Dermis microvascular lymphatic vessel endothelial cell (primary cell): ENCODE results near the gene HRH3. TPM values are rescaled to one million over a fixed set of nuclear protein-coding genes. Genes with fewer than 3 reads are reported as not detected.

Source experiments
- DNase-seq, 2 donors: peaks; one replicate each; pipeline versions ENCODE4 v3.0.0 to v3.0.0-alpha.2; 2010; ENCODE audit warnings: low read depth in 2 of 2
- total RNA-seq: library from RNA; depleted of rRNA; stranded (reverse); fragments of >200 nt; gene quantifications from 2 replicates; pipeline ENCODE4 v1.2.1, GENCODE V29; 2014

The HRH3 gene
- total RNA-seq: not detected in 2 replicates

DNA sequence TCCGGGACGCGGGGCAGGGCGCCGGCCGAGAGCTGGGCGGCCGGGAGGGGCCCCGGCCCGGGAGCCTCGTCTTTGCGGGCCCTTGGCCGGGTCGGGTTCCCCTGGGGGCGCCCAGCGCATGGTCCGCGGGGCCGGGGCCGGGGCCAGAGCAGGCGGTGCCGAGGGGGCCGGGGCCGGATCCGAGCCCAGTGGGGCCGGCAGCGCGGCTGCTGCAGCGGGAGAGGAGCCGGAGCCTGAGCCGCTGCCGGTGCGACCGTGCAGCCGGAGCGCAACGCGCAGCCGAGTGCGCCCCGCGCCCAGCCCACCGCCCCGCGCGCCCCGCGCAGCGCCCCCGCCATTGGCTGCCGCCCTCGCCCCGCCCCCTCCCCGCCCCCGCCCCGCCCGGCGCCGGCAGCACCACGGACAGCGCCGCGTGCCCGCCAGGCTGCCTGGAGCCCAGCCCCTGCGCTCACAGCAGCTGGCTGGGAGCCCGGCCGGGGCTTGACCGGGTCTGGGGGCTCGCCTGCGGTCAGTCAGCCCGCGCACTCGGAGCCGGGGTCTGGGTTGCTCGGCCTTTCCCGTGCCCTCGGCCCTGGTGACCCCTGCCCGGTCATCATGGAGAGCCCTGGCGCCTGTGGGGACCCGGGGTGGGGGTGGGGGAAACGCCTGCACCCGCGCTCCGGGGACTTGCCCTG is at the start of gene HRH3:
HRH3 (minus strand) TSS at position 287 of the 674 bp plus-strand sequence. CDS start 308 bp downstream, outside the sequence.
- peak in 1 of 2 donors; percentile 53 for DNase-seq

GRCh38 chr20:62269871-62270270 is 49.8 kb upstream of the HRH3 start:
- DNase-seq: no peak

GRCh38 chr20:62269378-62269777 is 49.3 kb upstream of the HRH3 start:
- no peak for DNase-seq

- no peak for DNase-seq
Measured at GRCh38 chr20:62268228-62268900, 48.3 kb upstream of the HRH3 start.

GRCh38 chr20:62267543-62267942 is 47.5 kb upstream of the HRH3 start:
- no peak for DNase-seq

GRCh38 chr20:62266851-62267250 is 46.8 kb upstream of the HRH3 start:
- no peak for DNase-seq

DNA sequence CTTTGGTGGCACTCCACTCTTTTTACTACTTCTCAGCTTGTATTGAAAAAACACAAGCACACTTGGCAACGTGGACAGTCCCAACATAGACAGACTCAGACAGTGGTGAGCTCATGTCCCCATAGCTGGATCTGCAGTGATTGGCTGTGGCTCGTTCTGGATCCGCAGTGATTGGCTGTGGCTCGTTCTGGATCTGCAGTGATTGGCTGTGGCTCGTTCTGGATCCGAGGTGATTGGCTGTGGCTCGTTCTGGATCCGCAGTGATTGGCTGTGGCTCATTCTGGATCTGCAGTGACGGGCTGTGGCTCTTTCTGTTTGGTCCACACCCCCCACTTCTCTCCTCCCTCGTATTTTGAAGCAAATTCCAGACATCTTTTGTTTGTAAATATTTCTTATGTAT is 46.3 kb upstream of the HRH3 start:
- peak in 1 of 2 donors; percentile 8 for DNase-seq

DNA sequence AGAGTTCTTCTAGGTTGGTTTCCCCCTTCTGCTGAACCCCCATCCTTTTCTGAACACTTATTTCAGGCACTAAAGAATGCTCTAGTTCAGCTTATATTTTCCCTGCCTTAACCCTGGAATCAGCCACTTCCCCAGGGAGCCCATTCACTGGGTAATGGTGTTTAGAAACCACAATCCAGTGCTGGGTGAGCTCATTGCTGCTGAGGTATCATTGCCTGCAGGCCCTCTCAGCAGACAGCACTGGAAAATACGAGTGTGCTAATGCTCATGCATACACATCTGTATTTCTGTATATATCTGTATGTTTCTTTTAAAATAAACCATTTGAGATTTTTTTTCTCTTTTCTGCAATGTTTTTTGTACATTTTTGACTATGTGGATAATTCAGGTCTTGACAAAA is 45.3 kb upstream of the HRH3 start:
- no peak for DNase-seq

GRCh38 chr20:62263396-62263795 is 43.3 kb upstream of the HRH3 start:
- no peak for DNase-seq

DNA sequence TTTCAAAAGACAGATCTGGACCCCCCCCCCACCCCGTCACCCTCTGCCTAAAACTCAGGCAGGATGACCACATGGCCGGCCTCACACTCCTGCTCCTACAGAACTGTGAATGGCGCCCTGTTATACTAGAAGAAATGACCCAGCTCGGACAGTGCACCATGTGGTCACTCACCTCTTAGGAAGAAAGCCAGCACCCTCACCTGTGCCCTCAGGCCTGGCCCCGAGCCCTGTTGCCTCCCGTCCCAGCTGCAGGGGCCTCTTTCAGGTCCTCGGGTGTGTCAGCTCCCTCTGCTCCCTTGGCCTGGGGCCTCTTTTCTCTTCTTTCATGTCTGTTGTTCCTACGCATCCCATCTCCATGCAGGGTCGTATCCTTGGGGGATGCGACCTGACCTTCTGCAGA is 42.0 kb upstream of the HRH3 start:
- no peak for DNase-seq

- DNase-seq: no peak
Measured at GRCh38 chr20:62259294-62259565, 39.2 kb upstream of the HRH3 start.

DNA sequence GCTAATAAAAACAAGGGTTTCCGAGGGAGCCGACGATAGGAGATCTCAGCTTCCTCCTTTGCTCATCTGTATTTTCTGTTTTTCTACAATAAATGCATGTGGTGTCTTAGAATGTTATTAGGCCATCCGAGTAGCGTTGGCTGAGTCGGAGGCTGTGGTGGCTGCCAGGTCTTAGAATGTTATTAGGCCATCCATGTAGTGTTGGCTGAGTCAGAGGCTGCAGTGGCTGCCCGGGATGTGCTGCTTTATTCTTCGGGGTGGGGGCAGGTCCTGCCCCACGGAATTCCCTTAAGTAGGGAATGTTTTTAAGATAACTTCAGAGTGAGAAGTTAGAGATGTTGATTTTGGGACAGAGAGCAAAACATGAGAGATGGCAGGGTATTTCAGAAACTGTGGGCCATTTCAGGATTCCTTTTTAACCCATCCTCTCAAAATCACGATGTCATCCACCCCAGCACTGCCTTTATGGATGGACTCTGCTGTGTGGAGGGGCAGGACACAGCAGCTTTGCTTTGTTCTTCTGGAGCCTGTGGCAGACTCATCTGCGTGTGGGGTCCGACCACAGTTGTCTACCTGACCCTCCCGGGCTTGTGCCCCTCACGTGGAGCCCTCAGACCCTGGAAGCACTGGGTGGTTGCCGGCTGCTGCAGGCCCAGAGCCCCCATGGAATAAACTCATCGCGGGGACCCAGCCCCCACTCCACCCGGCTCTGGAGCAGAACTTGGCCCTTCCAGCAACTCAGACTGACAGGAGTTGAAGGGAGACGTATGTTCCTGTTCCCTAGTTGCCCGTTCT is 38.6 kb upstream of the HRH3 start:
- peak in 1 of 2 donors; percentile 31 for DNase-seq

DNA sequence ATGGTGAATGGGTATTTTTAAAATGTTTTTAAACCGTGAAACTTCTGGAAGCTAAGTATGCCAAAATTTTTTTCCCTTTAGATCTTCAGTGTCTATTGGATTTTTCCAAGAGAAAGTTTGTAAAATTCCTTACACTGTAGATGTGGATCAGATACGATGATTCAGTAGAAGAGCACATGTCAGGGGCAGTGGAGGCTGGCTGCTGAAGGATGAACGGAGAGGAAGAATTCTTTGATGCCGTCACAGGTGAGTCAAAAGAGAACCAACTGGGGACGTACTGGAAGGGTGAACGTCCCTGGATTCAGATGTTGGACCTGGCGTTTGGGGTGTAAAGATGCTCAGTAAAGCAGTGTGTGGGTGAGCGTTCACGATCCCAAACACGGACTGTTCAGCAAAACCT is 35.9 kb upstream of the HRH3 start:
- DNase-seq: no peak

GRCh38 chr20:62254021-62254724 is 34.1 kb upstream of the HRH3 start:
- DNase-seq: no peak

DNA sequence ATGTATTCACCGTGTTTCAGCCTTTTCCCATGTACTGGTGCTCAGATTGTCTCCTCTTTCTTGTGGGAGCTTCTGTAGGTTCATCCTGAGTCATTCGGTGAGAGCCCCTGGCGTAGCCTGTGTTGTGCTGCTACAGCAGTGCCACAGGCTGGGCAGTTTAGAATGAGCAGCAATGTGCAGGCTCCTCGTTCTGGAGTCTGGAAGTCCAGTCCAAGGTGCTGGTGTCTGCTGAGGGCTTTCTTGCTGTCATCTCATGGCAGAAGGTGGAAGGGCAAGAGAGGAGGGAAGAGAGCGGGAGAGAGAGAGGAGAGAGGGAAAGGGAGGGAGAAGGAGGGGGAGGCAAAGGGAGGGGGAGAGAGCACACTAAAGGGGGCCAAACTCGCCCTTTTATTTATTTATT is 33.3 kb upstream of the HRH3 start:
- no peak for DNase-seq

DNA sequence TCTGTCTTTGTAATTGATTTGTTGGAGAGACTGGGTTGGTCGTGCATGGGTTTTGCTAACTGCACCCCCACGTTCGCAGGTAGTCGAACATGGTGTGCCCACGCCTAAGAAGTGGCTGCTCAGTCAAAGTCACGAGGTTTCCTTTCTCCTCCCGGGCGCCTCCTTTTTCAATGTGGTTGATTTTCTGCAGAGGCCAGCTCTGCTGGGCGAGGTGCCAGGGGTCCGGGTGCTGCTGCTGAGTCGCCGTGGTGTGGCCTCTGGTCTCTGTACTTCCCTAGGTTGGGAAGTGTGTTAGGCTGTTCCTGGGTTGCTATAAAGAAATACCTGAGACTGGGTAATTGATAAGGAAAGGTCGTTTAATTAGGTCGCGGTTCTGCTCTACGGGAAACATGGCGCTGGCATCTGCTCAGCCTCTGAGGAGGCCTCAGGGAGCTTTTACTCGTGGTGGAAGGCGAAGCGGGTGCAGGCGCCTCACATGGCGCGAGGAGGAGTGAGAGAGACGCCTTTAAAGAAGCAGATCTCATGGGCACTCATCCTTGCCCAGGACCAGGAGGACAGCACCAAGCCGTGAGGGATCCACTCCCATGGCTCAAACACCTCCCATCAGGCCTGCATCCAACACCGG is 32.4 kb upstream of the HRH3 start:
- DNase-seq: no peak

DNA sequence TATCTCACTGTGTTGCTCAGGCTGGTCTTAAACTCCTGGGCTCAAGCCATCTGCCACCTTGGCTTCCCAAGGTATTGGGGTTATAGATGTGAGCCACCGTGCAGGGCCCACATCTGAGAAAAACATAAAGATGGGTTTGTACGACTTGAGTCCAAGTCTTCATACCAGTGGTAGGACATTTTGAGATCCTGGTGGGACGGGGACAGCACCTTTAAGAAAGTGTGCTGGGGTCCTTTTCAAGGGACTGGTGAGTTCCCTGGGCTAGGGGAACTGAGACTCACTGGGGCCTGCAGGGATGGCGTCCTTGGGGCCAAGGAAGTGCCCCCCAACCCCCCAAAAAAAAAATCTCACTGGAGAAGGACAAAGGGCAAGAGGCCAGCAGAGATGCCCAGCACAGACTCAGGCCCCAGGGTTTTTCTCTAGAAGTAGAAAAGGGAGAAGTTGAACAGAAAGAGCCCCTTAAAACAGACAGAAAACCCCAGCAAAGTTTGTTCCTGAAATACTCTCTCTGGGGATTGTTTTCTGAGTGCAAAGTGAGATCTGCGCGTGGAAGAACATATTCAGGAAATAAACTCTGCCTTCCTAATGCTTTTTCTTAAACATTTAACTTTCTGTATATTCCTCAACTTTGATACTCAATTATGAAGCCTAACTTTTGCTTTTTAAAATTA is 28.9 kb upstream of the HRH3 start:
- no peak for DNase-seq

DNA sequence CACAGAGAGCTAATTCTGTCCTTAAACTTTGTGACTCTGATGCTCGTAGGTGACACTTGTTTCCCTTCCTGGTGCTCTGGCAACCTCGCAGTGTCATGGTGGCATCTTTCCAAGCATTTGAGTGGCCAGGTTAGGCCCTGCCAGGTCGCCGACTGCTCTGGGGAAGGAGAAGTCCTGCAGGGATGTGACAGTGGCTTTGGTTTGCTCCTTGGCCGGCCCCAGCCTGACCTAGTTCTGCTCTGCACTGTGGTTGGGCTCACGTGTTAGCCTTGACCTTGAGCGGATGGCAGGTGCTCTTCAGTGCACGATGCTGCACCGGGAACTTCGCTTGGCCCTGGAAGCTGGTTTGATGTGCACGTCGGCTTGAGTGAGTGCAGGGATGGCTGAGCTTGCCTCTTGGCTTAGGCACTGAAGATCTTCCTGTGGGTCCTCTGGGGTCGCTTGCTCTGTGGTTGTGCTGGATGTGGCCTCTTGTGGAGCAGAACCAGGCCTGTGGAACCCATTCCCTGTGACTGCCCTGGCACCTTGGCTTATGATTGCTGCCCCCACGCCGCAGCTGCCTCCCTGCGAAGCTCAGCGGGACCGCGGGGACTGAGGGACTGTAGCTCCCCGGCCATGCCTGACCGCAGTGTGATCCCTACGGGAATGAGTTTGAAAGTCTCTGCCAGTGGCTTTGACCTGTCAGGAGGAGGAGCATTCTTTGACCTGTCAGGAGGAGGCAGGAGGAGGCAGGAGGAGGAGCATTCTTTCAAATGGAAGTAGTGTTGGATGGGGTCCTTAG is 27.0 kb upstream of the HRH3 start:
- no peak for DNase-seq

GRCh38 chr20:62246431-62246830 is 26.4 kb upstream of the HRH3 start:
- no peak for DNase-seq

DNA sequence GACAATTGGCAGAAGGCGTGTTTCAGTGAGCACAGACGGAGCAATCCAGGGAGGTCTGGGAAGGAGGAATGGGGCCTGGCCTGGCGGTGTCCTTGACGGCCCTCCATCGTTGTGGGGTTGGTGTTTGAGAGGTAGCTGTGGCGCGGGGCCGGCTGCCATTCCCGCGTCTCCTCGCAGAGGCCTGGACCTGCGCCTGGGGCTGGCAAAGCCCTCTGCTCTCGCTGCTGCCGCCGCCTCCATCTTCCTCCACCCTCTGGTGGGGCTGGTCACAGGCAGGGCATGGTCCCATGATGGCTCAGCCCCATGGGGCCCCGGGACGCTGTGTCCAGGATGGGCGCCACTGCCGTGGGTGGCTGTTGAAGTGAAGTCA is 25.8 kb upstream of the HRH3 start:
- no peak for DNase-seq
